ENCODE measurements around the gene CLCN1.

Gene CLCN1

GRCh38 chr7:143337216-143337615 lies 21.3 kb downstream of the CLCN1 start:
- H3K9me2 ChIP-seq (replicated peaks; ENCODE audit: low read depth, low read length): no peaks in the 10 kb centered on the region
- H4K20me1 ChIP-seq (ENCODE audit: insufficient read depth, low read length, poor library complexity, severe bottlenecking): no peaks in the 10 kb centered on the region
- no peaks in the 10 kb centered on the region for H3K36me3 ChIP-seq (ENCODE audit: insufficient read depth, low read length)
- H2AFZ ChIP-seq (ENCODE audit: low read length): 0 out of 2 replicates have a peak overlapping the region, but pooled peaks have one; percentile 17
- no peak overlapping the region for H3K9ac ChIP-seq (ENCODE audit: low read depth, low read length, poor library complexity, severe bottlenecking)
- TF ChIP-seq CTCF (conservative IDR thresholded peaks at IDR 0.05; ENCODE audit: low read length) (no peak), EZH2phosphoT487 (IDR thresholded peaks at IDR 0.05; ENCODE audit: borderline replicate concordance) (no peak)
- H3K4me2 ChIP-seq (ENCODE audit: low read depth, low read length, poor library complexity, severe bottlenecking): no peak overlapping the region
- no peak overlapping the region for H3K4me3 ChIP-seq (ENCODE audit: low read length, poor library complexity, severe bottlenecking)
- no peaks in the 10 kb centered on the region for H3K27me3 ChIP-seq (ENCODE audit: insufficient read depth, low read length, poor library complexity, severe bottlenecking)
- no peaks in the 10 kb centered on the region for H3K9me3 ChIP-seq (ENCODE audit: insufficient read depth, low read depth, low read length)
- H3F3A ChIP-seq (ENCODE audit: low read depth): no peaks in the 10 kb centered on the region
- H3K4me1 ChIP-seq (ENCODE audit: insufficient read depth, low read length, poor library complexity, severe bottlenecking): no peaks in the 10 kb centered on the region
- no peaks in the 10 kb centered on the region for H3K79me2 ChIP-seq (ENCODE audit: insufficient read depth, low read length)

- Histone ChIP-seq H4K20me1 (ENCODE audit: insufficient read depth, low read length, poor library complexity, severe bottlenecking) (no peaks in the 10 kb centered on the region), H3K9me3 (ENCODE audit: insufficient read depth, low read depth, low read length) (no peaks in the 10 kb centered on the region), H3K27me3 (ENCODE audit: insufficient read depth, low read length, poor library complexity, severe bottlenecking) (no peaks in the 10 kb centered on the region), H3K79me2 (ENCODE audit: insufficient read depth, low read length) (no peaks in the 10 kb centered on the region), H3K4me3 (ENCODE audit: low read length, poor library complexity, severe bottlenecking) (no peak overlapping the region), H3K9ac (ENCODE audit: low read depth, low read length, poor library complexity, severe bottlenecking) (no peak overlapping the region), H3K9me2 (replicated peaks; ENCODE audit: low read depth, low read length) (no peaks in the 10 kb centered on the region), H3K4me1 (ENCODE audit: insufficient read depth, low read length, poor library complexity, severe bottlenecking) (no peaks in the 10 kb centered on the region), H3K36me3 (ENCODE audit: insufficient read depth, low read length) (no peaks in the 10 kb centered on the region), H3F3A (ENCODE audit: low read depth) (no peaks in the 10 kb centered on the region), H3K4me2 (ENCODE audit: low read depth, low read length, poor library complexity, severe bottlenecking) (no peak overlapping the region), H2AFZ (ENCODE audit: low read length) (no peak overlapping the region)
- TF ChIP-seq CTCF (conservative IDR thresholded peaks at IDR 0.05; ENCODE audit: low read length) (no peak), EZH2phosphoT487 (IDR thresholded peaks at IDR 0.05; ENCODE audit: borderline replicate concordance) (no peak)
Observed at GRCh38 chr7:143341842-143342241, 25.9 kb downstream of the CLCN1 start.

GRCh38 chr7:143343596-143343995 lies 27.7 kb downstream of the CLCN1 start:
- no peak overlapping the region for H3K9ac ChIP-seq (ENCODE audit: low read depth, low read length, poor library complexity, severe bottlenecking)
- H3K79me2 ChIP-seq (ENCODE audit: insufficient read depth, low read length): no peaks in the 10 kb centered on the region
- no peak overlapping the region for H2AFZ ChIP-seq (ENCODE audit: low read length)
- no peaks in the 10 kb centered on the region for H3K27me3 ChIP-seq (ENCODE audit: insufficient read depth, low read length, poor library complexity, severe bottlenecking)
- no peak overlapping the region for H3K4me3 ChIP-seq (ENCODE audit: low read length, poor library complexity, severe bottlenecking)
- no peaks in the 10 kb centered on the region for H3K36me3 ChIP-seq (ENCODE audit: insufficient read depth, low read length)
- no peaks in the 10 kb centered on the region for H3K4me1 ChIP-seq (ENCODE audit: insufficient read depth, low read length, poor library complexity, severe bottlenecking)
- no peaks in the 10 kb centered on the region for H3K9me2 ChIP-seq (replicated peaks; ENCODE audit: low read depth, low read length)
- no peaks in the 10 kb centered on the region for H3F3A ChIP-seq (ENCODE audit: low read depth)
- no peak for TF ChIP-seq CTCF (conservative IDR thresholded peaks at IDR 0.05; ENCODE audit: low read length)
- no peak for TF ChIP-seq EZH2phosphoT487 (IDR thresholded peaks at IDR 0.05; ENCODE audit: borderline replicate concordance)
- no peaks in the 10 kb centered on the region for H4K20me1 ChIP-seq (ENCODE audit: insufficient read depth, low read length, poor library complexity, severe bottlenecking)
- no peak overlapping the region for H3K4me2 ChIP-seq (ENCODE audit: low read depth, low read length, poor library complexity, severe bottlenecking)
- H3K9me3 ChIP-seq (ENCODE audit: insufficient read depth, low read depth, low read length): no peaks in the 10 kb centered on the region
